Activated CD8-positive, alpha-beta T cell treated with anti-CD3 and anti-CD28 coated beads for 36 hours (primary cell): ENCODE measurements around the gene PGPEP1. TPM values are rescaled to one million over a fixed set of nuclear protein-coding genes. Genes with fewer than 3 reads are reported as not detected.

Experiments used
- ATAC-seq: fragments of 200-7000 bp; cut with Tn5 transposase; one replicate; pipeline ENCODE4 v1.10.0; 2021; ENCODE audit warnings: mild to moderate bottlenecking, moderate library complexity
- CTCF ChIA-PET: fragments of 350-600 bp; sonication (Branson Sonifier 250); formaldehyde crosslinking; loops from one replicate; lab custom pipeline; 2021; ENCODE audit warnings: antibody characterized with exemption; lab: Charles Lee
- POLR2A ChIA-PET: fragments of 350-600 bp; sonication (Branson Sonifier 250); formaldehyde crosslinking; loops from one replicate; lab custom pipeline; 2021; ENCODE audit warnings: antibody characterized with exemption; lab: Charles Lee
- DNase-seq: peaks from one replicate; pipeline ENCODE4 v3.0.0-alpha.2; 2020
- H3K27ac Mint-ChIP-seq: one replicate; pipeline ENCODE4 v1.8.0; 2021; ENCODE audit warnings: mild to moderate bottlenecking, mixed read lengths
- H3K27me3 Mint-ChIP-seq: one replicate; pipeline ENCODE4 v1.8.0; 2021; ENCODE audit warnings: mixed read lengths
- H3K36me3 Mint-ChIP-seq: one replicate; pipeline ENCODE4 v1.8.0; 2021; ENCODE audit warnings: low read depth, mixed read lengths
- H3K4me1 Mint-ChIP-seq: one replicate; pipeline ENCODE4 v1.8.0; 2021; ENCODE audit warnings: low read depth, mixed read lengths
- H3K4me3 Mint-ChIP-seq: one replicate; pipeline ENCODE4 v1.8.0; 2021; ENCODE audit warnings: mild to moderate bottlenecking, moderate library complexity, mixed read lengths
- H3K9me3 Mint-ChIP-seq: one replicate; pipeline ENCODE4 v1.8.0; 2021; ENCODE audit warnings: mixed read lengths
- CTCF ChIP-seq: fragments of 200-600 bp; IDR thresholded peaks from one replicate; pipeline ENCODE4 v1.8.0; 2022; ENCODE audit warnings: antibody characterized with exemption, mild to moderate bottlenecking
- intact Hi-C: fragments of 100-400 bp; cut with micrococcal nuclease; formaldehyde crosslinking; loops from one replicate; pipeline ENCODE4 v1.10.0; 2022
- total RNA-seq, 2 experiments: library from RNA; stranded (reverse); gene quantifications; one replicate each; pipeline ENCODE4 v1.2.3, GENCODE V29; 2021

The PGPEP1 gene
- total RNA-seq, 2 experiments from 2014 or later, result 21.7 to 23.9 TPM

GRCh38 chr19:18416778-18417249 is 76.4 kb downstream of the PGPEP1 start:
- CTCF ChIA-PET, result interaction anchor here (0.8 to 11.2 kb wide), 5 partner anchors 28 to 225 kb away, joined by 3 to 181 read pairs (median 3); partner anchors contain the start of genes GDF15 and JUND
- peaks cover 14% of the 10 kb centered on the region for H3K27me3 Mint-ChIP-seq
- peak; percentile 82 for DNase-seq

GRCh38 chr19:18417250-18418028 is 77.0 kb downstream of the PGPEP1 start:
- DNase-seq, result peak; percentile 61
- ATAC-seq, result peak; percentile 12
- Mint-ChIP-seq H3K27me3 (peaks cover 13% of the 10 kb centered on the region), H3K27ac (peak overlapping the region; percentile 87), H3K4me1 (peaks cover 65% of the 10 kb centered on the region), H3K9me3 (no peaks in the 10 kb centered on the region), H3K4me3 (peak overlapping the region; percentile 86), H3K36me3 (peaks cover 4% of the 10 kb centered on the region)
- intact Hi-C loops, result no loop called here
- ChIA-PET POLR2A (interaction anchor here (0.6 to 8.7 kb wide), 6 partner anchors 8 to 137 kb away, joined by 3 to 81 read pairs (median 8); partner anchors contain the start of gene JUND), CTCF (interaction anchor here (0.8 to 11.2 kb wide), 6 partner anchors 12 to 226 kb away, joined by 3 to 181 read pairs (median 3); partner anchors contain the start of genes GDF15 and JUND)
- no peak for TF ChIP-seq CTCF

More at GRCh38 chr19:18416778-18417249, 76.4 kb downstream of the PGPEP1 start:
- Mint-ChIP-seq H3K9me3 (no peaks in the 10 kb centered on the region), H3K27ac (peak overlapping the region; percentile 87), H3K4me1 (peaks cover 59% of the 10 kb centered on the region), H3K36me3 (peaks cover 4% of the 10 kb centered on the region), H3K4me3 (peak overlapping the region; percentile 74)
- POLR2A ChIA-PET, result interaction anchor here (0.6 to 8.7 kb wide), 6 partner anchors 9 to 172 kb away, joined by 3 to 81 read pairs (median 6); no protein-coding TSS in a partner anchor
- ATAC-seq, result peak; percentile 21
- TF ChIP-seq CTCF, result no peak
- intact Hi-C loops, result no loop called here

GRCh38 chr19:18418029-18418482 is 77.7 kb downstream of the PGPEP1 start:
- ATAC-seq (no peak), DNase-seq (peak; percentile 68)
- Mint-ChIP-seq H3K4me3 (peak overlapping the region; percentile 86), H3K4me1 (peaks cover 71% of the 10 kb centered on the region), H3K27me3 (peaks cover 13% of the 10 kb centered on the region), H3K36me3 (peaks cover 10% of the 10 kb centered on the region), H3K27ac (peak overlapping the region; percentile 77), H3K9me3 (no peaks in the 10 kb centered on the region)
- no peak for TF ChIP-seq CTCF
- POLR2A ChIA-PET, result interaction anchor here (0.6 to 8.7 kb wide), 6 partner anchors 16 to 224 kb away, joined by 3 to 81 read pairs (median 4); partner anchors contain the start of genes JUND and MPV17L2
- intact Hi-C loops, result no loop called here
- CTCF ChIA-PET, result interaction anchor here (1.4 to 11.2 kb wide), 4 partner anchors 12 to 138 kb away, joined by 3 to 181 read pairs (median 34); partner anchors contain the start of genes GDF15 and JUND

GRCh38 chr19:18418483-18419194 is 78.2 kb downstream of the PGPEP1 start:
- CTCF ChIA-PET, result interaction anchor here (0.9 to 11.2 kb wide), 9 partner anchors 8 to 167 kb away, joined by 3 to 181 read pairs (median 3); partner anchors contain the start of genes GDF15, JUND and LRRC25

More at GRCh38 chr19:18418483-18419194, 78.2 kb downstream of the PGPEP1 start:
- H3K36me3 Mint-ChIP-seq, result peaks cover 12% of the 10 kb centered on the region
- ATAC-seq, result peak; percentile 7
- intact Hi-C loops, result no loop called here
- TF ChIP-seq CTCF, result no peak
- H3K27ac Mint-ChIP-seq, result peak overlapping the region; percentile 77
- no peaks in the 10 kb centered on the region for H3K9me3 Mint-ChIP-seq
- POLR2A ChIA-PET, result interaction anchor here (0.6 to 8.7 kb wide), 13 partner anchors 9 to 258 kb away, joined by 3 to 81 read pairs (median 4); partner anchors contain the start of genes ELL, JUND and MPV17L2
- peaks cover 76% of the 10 kb centered on the region for H3K4me1 Mint-ChIP-seq
- peak; percentile 58 for DNase-seq
- H3K27me3 Mint-ChIP-seq, result peaks cover 13% of the 10 kb centered on the region
- peak overlapping the region; percentile 86 for H3K4me3 Mint-ChIP-seq
